ENCODE data around the gene ARSK.

ARSK gene

DNA sequence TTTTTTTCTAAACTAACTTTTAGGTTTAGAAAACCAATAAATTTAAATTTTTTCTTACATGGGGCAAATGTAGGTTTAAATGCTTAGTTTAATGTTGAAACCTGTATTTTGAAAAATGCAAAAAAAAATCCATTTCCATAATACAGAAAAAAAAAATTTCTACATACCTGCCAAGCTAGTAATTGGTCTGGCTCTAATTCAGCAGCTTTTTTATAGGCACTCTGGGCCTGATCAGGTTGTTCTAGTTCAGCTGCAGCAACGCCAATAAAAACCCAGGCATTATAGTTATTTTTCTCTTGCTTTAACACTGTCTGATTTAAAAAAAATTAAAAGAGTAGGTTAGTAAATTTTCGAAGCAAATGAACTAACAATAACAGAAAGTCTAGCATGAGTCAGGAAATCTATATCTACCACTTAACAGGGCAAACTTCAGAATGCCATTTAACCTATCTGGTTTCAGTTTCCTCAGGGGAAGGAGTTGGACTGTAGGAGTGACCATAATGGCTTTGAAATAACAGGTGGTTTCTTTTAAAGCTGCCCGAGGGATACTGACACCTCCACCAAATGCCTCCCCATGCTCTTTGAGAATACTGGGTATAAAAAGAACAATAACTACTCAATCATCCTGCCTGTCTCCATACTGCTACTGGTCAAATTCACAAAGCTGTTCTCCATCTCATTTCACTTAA, 11.7 kb upstream of the ARSK start (continued):
- TF ChIP-seq, protein P1, sequence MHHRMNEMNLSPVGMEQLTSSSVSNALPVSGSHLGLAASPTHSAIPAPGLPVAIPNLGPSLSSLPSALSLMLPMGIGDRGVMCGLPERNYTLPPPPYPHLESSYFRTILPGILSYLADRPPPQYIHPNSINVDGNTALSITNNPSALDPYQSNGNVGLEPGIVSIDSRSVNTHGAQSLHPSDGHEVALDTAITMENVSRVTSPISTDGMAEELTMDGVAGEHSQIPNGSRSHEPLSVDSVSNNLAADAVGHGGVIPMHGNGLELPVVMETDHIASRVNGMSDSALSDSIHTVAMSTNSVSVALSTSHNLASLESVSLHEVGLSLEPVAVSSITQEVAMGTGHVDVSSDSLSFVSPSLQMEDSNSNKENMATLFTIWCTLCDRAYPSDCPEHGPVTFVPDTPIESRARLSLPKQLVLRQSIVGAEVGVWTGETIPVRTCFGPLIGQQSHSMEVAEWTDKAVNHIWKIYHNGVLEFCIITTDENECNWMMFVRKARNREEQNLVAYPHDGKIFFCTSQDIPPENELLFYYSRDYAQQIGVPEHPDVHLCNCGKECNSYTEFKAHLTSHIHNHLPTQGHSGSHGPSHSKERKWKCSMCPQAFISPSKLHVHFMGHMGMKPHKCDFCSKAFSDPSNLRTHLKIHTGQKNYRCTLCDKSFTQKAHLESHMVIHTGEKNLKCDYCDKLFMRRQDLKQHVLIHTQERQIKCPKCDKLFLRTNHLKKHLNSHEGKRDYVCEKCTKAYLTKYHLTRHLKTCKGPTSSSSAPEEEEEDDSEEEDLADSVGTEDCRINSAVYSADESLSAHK (tag by site-specific recombination; IDR thresholded peaks at IDR 0.05): peak; percentile 78
- TF ChIP-seq ZNF785 (tag by site-specific recombination; IDR thresholded peaks at IDR 0.05) (no peak), KLF1 (tag by site-specific recombination; IDR thresholded peaks at IDR 0.05) (no peak), KLF9 (tag by site-specific recombination; IDR thresholded peaks at IDR 0.05; ENCODE audit: low read depth) (no peak), ZNF677 (tag by site-specific recombination; IDR thresholded peaks at IDR 0.05) (no peak), ZNF335 (tag by site-specific recombination; conservative IDR thresholded peaks at IDR 0.05) (0 out of 2 replicates have a peak, but pooled peaks have one; percentile 11), ZNF629 (tag by site-specific recombination; IDR thresholded peaks at IDR 0.05) (no peak), ZNF670 (tag by site-specific recombination; IDR thresholded peaks at IDR 0.05; ENCODE audit: low read depth) (no peak), ZNF146 (tag by site-specific recombination; IDR thresholded peaks at IDR 0.05) (no peak), RBAK (tag by site-specific recombination; IDR thresholded peaks at IDR 0.05) (no peak), KLF10 (tag by site-specific recombination; IDR thresholded peaks at IDR 0.05) (0 out of 2 replicates have a peak, but pooled peaks have one; percentile 14), ZNF37A (tag by site-specific recombination; IDR thresholded peaks at IDR 0.05) (no peak), ZFHX2 (tag by site-specific recombination; conservative IDR thresholded peaks at IDR 0.05) (0 out of 2 replicates have a peak, but pooled peaks have one; percentile 14), ZNF366 (tag by site-specific recombination; conservative IDR thresholded peaks at IDR 0.05) (0 out of 2 replicates have a peak, but pooled peaks have one; percentile 33), ZBTB1 (tag by site-specific recombination; IDR thresholded peaks at IDR 0.05) (no peak), ZNF324 (tag by site-specific recombination; IDR thresholded peaks at IDR 0.05) (no peak), ZNF175 (tag by site-specific recombination; IDR thresholded peaks at IDR 0.05) (no peak), ZNF776 (tag by site-specific recombination; IDR thresholded peaks at IDR 0.05; ENCODE audit: borderline replicate concordance) (no peak), ZNF571 (tag by site-specific recombination; IDR thresholded peaks at IDR 0.05) (no peak), ZNF2 (tag by site-specific recombination; IDR thresholded peaks at IDR 0.05) (no peak)
- TF ChIP-seq, protein P2, sequence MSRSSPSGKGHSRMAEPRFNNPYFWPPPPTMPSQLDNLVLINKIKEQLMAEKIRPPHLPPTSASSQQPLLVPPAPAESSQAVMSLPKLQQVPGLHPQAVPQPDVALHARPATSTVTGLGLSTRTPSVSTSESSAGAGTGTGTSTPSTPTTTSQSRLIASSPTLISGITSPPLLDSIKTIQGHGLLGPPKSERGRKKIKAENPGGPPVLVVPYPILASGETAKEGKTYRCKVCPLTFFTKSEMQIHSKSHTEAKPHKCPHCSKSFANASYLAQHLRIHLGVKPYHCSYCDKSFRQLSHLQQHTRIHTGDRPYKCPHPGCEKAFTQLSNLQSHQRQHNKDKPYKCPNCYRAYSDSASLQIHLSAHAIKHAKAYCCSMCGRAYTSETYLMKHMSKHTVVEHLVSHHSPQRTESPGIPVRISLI (tag by site-specific recombination; IDR thresholded peaks at IDR 0.05): 0 out of 2 replicates have a peak, but pooled peaks have one; percentile 50
- TF ChIP-seq, protein P3, sequence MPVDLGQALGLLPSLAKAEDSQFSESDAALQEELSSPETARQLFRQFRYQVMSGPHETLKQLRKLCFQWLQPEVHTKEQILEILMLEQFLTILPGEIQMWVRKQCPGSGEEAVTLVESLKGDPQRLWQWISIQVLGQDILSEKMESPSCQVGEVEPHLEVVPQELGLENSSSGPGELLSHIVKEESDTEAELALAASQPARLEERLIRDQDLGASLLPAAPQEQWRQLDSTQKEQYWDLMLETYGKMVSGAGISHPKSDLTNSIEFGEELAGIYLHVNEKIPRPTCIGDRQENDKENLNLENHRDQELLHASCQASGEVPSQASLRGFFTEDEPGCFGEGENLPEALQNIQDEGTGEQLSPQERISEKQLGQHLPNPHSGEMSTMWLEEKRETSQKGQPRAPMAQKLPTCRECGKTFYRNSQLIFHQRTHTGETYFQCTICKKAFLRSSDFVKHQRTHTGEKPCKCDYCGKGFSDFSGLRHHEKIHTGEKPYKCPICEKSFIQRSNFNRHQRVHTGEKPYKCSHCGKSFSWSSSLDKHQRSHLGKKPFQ (tag by site-specific recombination; IDR thresholded peaks at IDR 0.05): no peak
- TF ChIP-seq, protein P4, sequence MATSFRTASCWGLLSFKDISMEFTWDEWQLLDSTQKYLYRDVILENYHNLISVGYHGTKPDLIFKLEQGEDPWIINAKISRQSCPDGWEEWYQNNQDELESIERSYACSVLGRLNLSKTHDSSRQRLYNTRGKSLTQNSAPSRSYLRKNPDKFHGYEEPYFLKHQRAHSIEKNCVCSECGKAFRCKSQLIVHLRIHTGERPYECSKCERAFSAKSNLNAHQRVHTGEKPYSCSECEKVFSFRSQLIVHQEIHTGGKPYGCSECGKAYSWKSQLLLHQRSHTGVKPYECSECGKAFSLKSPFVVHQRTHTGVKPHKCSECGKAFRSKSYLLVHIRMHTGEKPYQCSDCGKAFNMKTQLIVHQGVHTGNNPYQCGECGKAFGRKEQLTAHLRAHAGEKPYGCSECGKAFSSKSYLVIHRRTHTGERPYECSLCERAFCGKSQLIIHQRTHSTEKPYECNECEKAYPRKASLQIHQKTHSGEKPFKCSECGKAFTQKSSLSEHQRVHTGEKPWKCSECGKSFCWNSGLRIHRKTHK (tag by site-specific recombination; IDR thresholded peaks at IDR 0.05): no peak
- TF ChIP-seq, protein P5, sequence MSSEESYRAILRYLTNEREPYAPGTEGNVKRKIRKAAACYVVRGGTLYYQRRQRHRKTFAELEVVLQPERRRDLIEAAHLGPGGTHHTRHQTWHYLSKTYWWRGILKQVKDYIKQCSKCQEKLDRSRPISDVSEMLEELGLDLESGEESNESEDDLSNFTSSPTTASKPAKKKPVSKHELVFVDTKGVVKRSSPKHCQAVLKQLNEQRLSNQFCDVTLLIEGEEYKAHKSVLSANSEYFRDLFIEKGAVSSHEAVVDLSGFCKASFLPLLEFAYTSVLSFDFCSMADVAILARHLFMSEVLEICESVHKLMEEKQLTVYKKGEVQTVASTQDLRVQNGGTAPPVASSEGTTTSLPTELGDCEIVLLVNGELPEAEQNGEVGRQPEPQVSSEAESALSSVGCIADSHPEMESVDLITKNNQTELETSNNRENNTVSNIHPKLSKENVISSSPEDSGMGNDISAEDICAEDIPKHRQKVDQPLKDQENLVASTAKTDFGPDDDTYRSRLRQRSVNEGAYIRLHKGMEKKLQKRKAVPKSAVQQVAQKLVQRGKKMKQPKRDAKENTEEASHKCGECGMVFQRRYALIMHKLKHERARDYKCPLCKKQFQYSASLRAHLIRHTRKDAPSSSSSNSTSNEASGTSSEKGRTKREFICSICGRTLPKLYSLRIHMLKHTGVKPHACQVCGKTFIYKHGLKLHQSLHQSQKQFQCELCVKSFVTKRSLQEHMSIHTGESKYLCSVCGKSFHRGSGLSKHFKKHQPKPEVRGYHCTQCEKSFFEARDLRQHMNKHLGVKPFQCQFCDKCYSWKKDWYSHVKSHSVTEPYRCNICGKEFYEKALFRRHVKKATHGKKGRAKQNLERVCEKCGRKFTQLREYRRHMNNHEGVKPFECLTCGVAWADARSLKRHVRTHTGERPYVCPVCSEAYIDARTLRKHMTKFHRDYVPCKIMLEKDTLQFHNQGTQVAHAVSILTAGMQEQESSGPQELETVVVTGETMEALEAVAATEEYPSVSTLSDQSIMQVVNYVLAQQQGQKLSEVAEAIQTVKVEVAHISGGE (tag by site-specific recombination; conservative IDR thresholded peaks at IDR 0.05; ENCODE audit: low read depth): no peak
- TF ChIP-seq, protein P6, sequence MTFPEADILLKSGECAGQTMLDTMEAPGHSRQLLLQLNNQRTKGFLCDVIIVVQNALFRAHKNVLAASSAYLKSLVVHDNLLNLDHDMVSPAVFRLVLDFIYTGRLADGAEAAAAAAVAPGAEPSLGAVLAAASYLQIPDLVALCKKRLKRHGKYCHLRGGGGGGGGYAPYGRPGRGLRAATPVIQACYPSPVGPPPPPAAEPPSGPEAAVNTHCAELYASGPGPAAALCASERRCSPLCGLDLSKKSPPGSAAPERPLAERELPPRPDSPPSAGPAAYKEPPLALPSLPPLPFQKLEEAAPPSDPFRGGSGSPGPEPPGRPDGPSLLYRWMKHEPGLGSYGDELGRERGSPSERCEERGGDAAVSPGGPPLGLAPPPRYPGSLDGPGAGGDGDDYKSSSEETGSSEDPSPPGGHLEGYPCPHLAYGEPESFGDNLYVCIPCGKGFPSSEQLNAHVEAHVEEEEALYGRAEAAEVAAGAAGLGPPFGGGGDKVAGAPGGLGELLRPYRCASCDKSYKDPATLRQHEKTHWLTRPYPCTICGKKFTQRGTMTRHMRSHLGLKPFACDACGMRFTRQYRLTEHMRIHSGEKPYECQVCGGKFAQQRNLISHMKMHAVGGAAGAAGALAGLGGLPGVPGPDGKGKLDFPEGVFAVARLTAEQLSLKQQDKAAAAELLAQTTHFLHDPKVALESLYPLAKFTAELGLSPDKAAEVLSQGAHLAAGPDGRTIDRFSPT (tag by site-specific recombination; IDR thresholded peaks at IDR 0.05): no peak
- TF ChIP-seq, protein P7, sequence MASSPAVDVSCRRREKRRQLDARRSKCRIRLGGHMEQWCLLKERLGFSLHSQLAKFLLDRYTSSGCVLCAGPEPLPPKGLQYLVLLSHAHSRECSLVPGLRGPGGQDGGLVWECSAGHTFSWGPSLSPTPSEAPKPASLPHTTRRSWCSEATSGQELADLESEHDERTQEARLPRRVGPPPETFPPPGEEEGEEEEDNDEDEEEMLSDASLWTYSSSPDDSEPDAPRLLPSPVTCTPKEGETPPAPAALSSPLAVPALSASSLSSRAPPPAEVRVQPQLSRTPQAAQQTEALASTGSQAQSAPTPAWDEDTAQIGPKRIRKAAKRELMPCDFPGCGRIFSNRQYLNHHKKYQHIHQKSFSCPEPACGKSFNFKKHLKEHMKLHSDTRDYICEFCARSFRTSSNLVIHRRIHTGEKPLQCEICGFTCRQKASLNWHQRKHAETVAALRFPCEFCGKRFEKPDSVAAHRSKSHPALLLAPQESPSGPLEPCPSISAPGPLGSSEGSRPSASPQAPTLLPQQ (tag by site-specific recombination; IDR thresholded peaks at IDR 0.05): no peak

All from HEK293 (cell line).